Stomach smooth muscle (tissue), 2 donors: ENCODE results near the gene IRAK2.

Experiments
- H3K27ac ChIP-seq: one replicate; pipeline ENCODE4 v1.7.0; 2013; ENCODE audit warnings: mild to moderate bottlenecking, low read length, inconsistent platforms
- H3K27me3 ChIP-seq, 2 donors: one replicate each; pipeline ENCODE4 v1.7.0; 2013; ENCODE audit warnings: low read length in 2 of 2; ENCODE audit not compliant: insufficient read depth in 2 of 2, control insufficient read depth in 1 of 2
- H3K36me3 ChIP-seq, 2 donors: one replicate each; pipeline ENCODE4 v1.7.0; 2013; ENCODE audit warnings: low read length in 2 of 2; ENCODE audit not compliant: control insufficient read depth in 2 of 2, insufficient read depth in 2 of 2
- H3K4me1 ChIP-seq: one replicate; pipeline ENCODE4 v1.7.0; 2013; ENCODE audit warnings: low read length; ENCODE audit not compliant: control insufficient read depth, insufficient read depth
- H3K4me3 ChIP-seq, 2 donors: one replicate each; pipeline ENCODE4 v1.7.0; 2013; ENCODE audit warnings: low read length in 2 of 2
- H3K9ac ChIP-seq, 2 donors: one replicate each; pipeline ENCODE4 v1.7.0; 2013; ENCODE audit warnings: low read length in 2 of 2, mild to moderate bottlenecking in 1 of 2
- H3K9me3 ChIP-seq, 2 donors: one replicate each; pipeline ENCODE4 v1.7.0; 2013; ENCODE audit warnings: low read length in 2 of 2; ENCODE audit not compliant: control insufficient read depth in 2 of 2
- donor health status: healthy.
- donor health status: Pancreatic carcinoma.

IRAK2 gene

GRCh38 chr3:10177737-10178136 is 13.0 kb downstream of the IRAK2 start:
- no peaks in the 10 kb centered on the region for H3K27me3 ChIP-seq
- no peak overlapping the region for H3K4me3 ChIP-seq
- H3K36me3 ChIP-seq, result peaks cover 4 to 5% of the 10 kb centered on the region in 2 donors
- no peak overlapping the region for H3K9ac ChIP-seq
- no peaks in the 10 kb centered on the region for H3K9me3 ChIP-seq
- no peak overlapping the region for H3K27ac ChIP-seq
- peaks cover 8% of the 10 kb centered on the region for H3K4me1 ChIP-seq

GRCh38 chr3:10178892-10179291 is 14.2 kb downstream of the IRAK2 start:
- H3K4me3 ChIP-seq, result no peak overlapping the region
- H3K9ac ChIP-seq, result no peak overlapping the region
- H3K27me3 ChIP-seq, result no peaks in the 10 kb centered on the region
- peaks cover 4 to 5% of the 10 kb centered on the region in 2 donors for H3K36me3 ChIP-seq
- H3K4me1 ChIP-seq, result peaks cover under 1% of the 10 kb centered on the region
- no peak overlapping the region for H3K27ac ChIP-seq
- H3K9me3 ChIP-seq, result no peaks in the 10 kb centered on the region

GRCh38 chr3:10180289-10180688 is 15.6 kb downstream of the IRAK2 start:
- no peak overlapping the region for H3K9ac ChIP-seq
- H3K4me1 ChIP-seq, result no peaks in the 10 kb centered on the region
- no peak overlapping the region for H3K27ac ChIP-seq
- H3K9me3 ChIP-seq, result no peaks in the 10 kb centered on the region
- H3K36me3 ChIP-seq, result peaks cover 5 to 7% of the 10 kb centered on the region in 2 donors
- no peaks in the 10 kb centered on the region for H3K27me3 ChIP-seq
- H3K4me3 ChIP-seq, result no peak overlapping the region

- no peak overlapping the region for H3K4me3 ChIP-seq
- H3K4me1 ChIP-seq, result no peaks in the 10 kb centered on the region
- peaks cover 5 to 7% of the 10 kb centered on the region in 2 donors for H3K36me3 ChIP-seq
- H3K9me3 ChIP-seq, result no peaks in the 10 kb centered on the region
- no peaks in the 10 kb centered on the region for H3K27me3 ChIP-seq
- H3K9ac ChIP-seq, result no peak overlapping the region
- H3K27ac ChIP-seq, result no peak overlapping the region
Measured at GRCh38 chr3:10180738-10181295, 16.1 kb downstream of the IRAK2 start.

GRCh38 chr3:10182950-10183349 is 18.2 kb downstream of the IRAK2 start:
- Histone ChIP-seq H3K4me1 (no peaks in the 10 kb centered on the region), H3K9me3 (no peaks in the 10 kb centered on the region), H3K4me3 (no peak overlapping the region), H3K27ac (no peak overlapping the region), H3K27me3 (no peaks in the 10 kb centered on the region), H3K36me3 (peaks cover 5 to 7% of the 10 kb centered on the region in 2 donors), H3K9ac (no peak overlapping the region)

- Histone ChIP-seq H3K36me3 (peaks cover 5 to 7% of the 10 kb centered on the region in 2 donors), H3K27ac (no peak overlapping the region), H3K9me3 (no peaks in the 10 kb centered on the region), H3K4me1 (peaks cover 5% of the 10 kb centered on the region), H3K4me3 (no peak overlapping the region), H3K27me3 (no peaks in the 10 kb centered on the region), H3K9ac (no peak overlapping the region)
Measured at GRCh38 chr3:10184250-10184649, 19.5 kb downstream of the IRAK2 start.

- peaks cover 0 to 3% of the 10 kb centered on the region in 2 donors for H3K36me3 ChIP-seq
Measured at GRCh38 chr3:10185804-10186762, 21.4 kb downstream of the IRAK2 start.

GRCh38 chr3:10187290-10187876 is 22.7 kb downstream of the IRAK2 start:
- Histone ChIP-seq H3K36me3 (peaks cover 0 to 3% of the 10 kb centered on the region in 2 donors), H3K4me3 (no peak overlapping the region), H3K9me3 (no peaks in the 10 kb centered on the region), H3K9ac (no peak overlapping the region), H3K27me3 (no peaks in the 10 kb centered on the region), H3K4me1 (peaks cover 36% of the 10 kb centered on the region), H3K27ac (no peak overlapping the region)

More at GRCh38 chr3:10185804-10186762, 21.4 kb downstream of the IRAK2 start:
- H3K27ac ChIP-seq, result no peak overlapping the region
- no peak overlapping the region for H3K9ac ChIP-seq
- H3K9me3 ChIP-seq, result no peaks in the 10 kb centered on the region
- no peaks in the 10 kb centered on the region for H3K27me3 ChIP-seq
- H3K4me3 ChIP-seq, result no peak overlapping the region
- H3K4me1 ChIP-seq, result peaks cover 23% of the 10 kb centered on the region

GRCh38 chr3:10187944-10188343 is 23.2 kb downstream of the IRAK2 start:
- no peak overlapping the region for H3K9ac ChIP-seq
- H3K9me3 ChIP-seq, result no peaks in the 10 kb centered on the region
- no peak overlapping the region for H3K27ac ChIP-seq
- peaks cover 0 to 3% of the 10 kb centered on the region in 2 donors for H3K36me3 ChIP-seq
- H3K4me3 ChIP-seq, result no peak overlapping the region
- H3K27me3 ChIP-seq, result no peaks in the 10 kb centered on the region
- peaks cover 41% of the 10 kb centered on the region for H3K4me1 ChIP-seq

- Histone ChIP-seq H3K27ac (peak overlapping the region; percentile 60), H3K4me3 (peak overlapping the region; percentile 18 to 35), H3K9me3 (no peaks in the 10 kb centered on the region), H3K4me1 (peaks cover 52% of the 10 kb centered on the region), H3K36me3 (peaks cover 0 to 3% of the 10 kb centered on the region in 2 donors), H3K27me3 (no peaks in the 10 kb centered on the region), H3K9ac (no peak overlapping the region)
Measured at GRCh38 chr3:10188804-10189556, 24.3 kb downstream of the IRAK2 start.
